ENCODE results near the gene KCNH2.

The KCNH2 gene

DNA sequence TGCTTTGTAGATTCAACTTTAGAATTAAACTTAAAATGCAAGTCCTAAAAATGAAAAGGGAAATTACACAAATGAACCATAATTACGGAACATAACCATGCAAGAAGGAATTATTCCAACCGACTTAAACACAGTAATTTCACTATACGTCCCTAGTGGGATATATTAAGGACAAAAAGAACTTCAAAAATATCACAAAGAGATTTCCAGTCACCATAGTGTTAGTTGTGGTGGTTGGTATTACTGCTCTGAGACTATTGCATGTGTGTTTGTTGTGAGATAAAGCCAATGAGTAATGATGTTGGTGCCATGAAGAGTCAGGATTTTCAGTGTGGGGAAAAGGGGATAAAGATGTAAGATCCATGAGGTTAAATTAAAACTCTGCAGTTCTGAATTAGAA is 49.6 kb downstream of the KCNH2 start:
- Histone ChIP-seq H3K9me3 (ENCODE audit: control insufficient read depth, insufficient read depth, low read length) (no peaks in the 10 kb centered on the region), H3K36me3 (ENCODE audit: insufficient read depth, low read length) (no peaks in the 10 kb centered on the region), H3K9ac (ENCODE audit: low read depth, low read length) (no peak overlapping the region), H3K4me1 (ENCODE audit: insufficient read depth, low read length) (no peaks in the 10 kb centered on the region)

DNA sequence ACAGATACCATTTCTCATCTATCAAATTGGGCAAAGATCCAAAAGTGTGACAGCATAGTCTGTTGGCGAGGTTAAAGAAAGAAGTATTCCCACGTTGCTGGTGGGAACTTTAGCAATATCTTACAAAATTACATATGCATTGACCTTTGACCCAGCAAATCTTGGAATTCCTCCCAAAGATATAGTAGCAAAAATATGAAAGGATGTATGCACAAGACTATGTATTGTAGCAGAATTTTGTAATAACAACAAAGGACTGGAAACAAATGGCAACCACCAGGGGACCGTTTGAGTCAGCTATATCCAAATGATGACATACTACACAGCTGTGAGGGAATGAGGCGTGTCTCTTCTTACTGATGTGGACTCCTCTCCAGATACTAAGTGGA is 50.2 kb downstream of the KCNH2 start:
- Histone ChIP-seq H3K4me1 (ENCODE audit: insufficient read depth, low read length) (no peaks in the 10 kb centered on the region), H3K9me3 (ENCODE audit: control insufficient read depth, insufficient read depth, low read length) (no peaks in the 10 kb centered on the region), H3K36me3 (ENCODE audit: insufficient read depth, low read length) (no peaks in the 10 kb centered on the region), H3K9ac (ENCODE audit: low read depth, low read length) (no peak overlapping the region)

DNA sequence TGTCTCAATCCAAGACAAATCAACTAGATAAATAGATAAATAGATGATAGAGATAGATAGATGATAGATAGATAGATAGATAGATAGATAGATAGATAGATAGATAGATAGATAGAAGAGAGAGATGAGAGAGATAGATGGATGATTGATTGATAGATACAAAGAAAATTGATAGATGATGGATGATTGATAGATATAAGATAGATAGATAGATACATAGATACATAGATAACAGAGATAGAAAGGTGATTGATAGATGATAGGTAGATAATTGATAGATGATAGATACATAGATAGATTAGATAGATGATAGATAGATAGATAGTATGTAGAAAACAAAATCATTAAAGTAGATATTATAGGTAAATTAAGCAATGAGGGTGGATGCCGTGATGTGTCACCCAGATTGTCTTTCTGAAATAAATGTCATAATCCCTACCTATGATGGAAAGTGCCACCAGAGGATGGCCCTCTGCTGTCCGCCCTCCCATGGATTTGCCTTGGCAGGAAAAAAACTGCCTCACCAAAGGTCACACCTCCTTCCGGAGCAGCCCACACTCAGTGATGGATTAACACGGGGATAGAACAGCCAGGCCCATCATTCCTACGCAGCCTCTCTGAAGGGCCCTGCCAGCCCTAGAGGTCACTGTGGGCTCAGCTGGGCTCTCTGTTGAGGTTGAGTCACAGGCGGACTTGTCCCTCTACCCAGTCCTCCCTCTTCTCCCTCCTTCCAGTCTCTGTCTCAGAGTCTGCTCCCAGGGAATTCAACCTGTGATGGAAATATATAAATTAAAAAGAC is 50.8 kb downstream of the KCNH2 start:
- Histone ChIP-seq H3K9ac (ENCODE audit: low read depth, low read length) (no peak overlapping the region), H3K36me3 (ENCODE audit: insufficient read depth, low read length) (no peaks in the 10 kb centered on the region), H3K9me3 (ENCODE audit: control insufficient read depth, insufficient read depth, low read length) (no peaks in the 10 kb centered on the region), H3K4me1 (ENCODE audit: insufficient read depth, low read length) (no peaks in the 10 kb centered on the region)

DNA sequence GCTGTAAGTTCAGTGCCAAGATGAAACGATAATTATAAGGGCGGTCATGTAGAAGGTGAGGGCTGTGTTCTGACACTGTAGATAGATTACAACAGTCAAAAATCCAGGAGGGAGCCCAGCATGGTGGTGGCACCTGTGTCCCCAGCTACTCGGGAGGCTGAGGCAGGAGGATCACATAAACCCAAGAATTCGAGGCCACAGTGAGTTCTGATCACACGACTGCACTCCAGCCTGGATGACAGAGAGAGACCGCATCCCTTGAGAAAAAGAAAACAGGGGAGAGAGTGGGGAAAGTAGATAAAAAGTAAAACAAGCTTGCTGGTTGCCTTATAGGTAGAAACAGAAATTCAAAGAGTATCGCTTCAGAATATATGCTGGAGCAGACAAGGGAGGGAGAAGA is 52.1 kb downstream of the KCNH2 start:
- Histone ChIP-seq H3K9me3 (ENCODE audit: control insufficient read depth, insufficient read depth, low read length) (no peaks in the 10 kb centered on the region), H3K36me3 (ENCODE audit: insufficient read depth, low read length) (no peaks in the 10 kb centered on the region), H3K9ac (ENCODE audit: low read depth, low read length) (no peak overlapping the region), H3K4me1 (ENCODE audit: insufficient read depth, low read length) (no peaks in the 10 kb centered on the region)

DNA sequence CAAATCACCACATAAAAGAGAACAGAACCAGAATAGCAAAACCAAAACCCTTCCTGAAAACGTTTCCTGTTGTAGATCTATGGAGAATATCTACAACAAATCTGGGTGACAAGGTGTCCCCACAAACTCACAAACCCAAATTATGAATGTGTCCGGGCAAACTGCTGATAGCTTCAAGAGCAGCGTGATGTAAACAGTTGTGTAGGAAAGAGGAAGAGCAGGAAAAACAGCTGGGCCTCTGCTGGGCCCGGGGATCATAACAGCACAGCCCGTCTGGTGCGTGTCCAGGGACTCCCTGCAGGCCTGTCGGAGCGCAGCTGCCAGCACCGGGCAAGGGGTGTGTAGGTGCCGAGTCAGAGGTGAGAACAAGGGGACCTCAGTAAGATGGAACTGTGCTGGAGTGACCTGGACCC is 53.7 kb downstream of the KCNH2 start:
- Histone ChIP-seq H3K9ac (ENCODE audit: low read depth, low read length) (no peak overlapping the region), H3K9me3 (ENCODE audit: control insufficient read depth, insufficient read depth, low read length) (no peaks in the 10 kb centered on the region), H3K36me3 (ENCODE audit: insufficient read depth, low read length) (no peaks in the 10 kb centered on the region), H3K4me1 (ENCODE audit: insufficient read depth, low read length) (no peaks in the 10 kb centered on the region)

DNA sequence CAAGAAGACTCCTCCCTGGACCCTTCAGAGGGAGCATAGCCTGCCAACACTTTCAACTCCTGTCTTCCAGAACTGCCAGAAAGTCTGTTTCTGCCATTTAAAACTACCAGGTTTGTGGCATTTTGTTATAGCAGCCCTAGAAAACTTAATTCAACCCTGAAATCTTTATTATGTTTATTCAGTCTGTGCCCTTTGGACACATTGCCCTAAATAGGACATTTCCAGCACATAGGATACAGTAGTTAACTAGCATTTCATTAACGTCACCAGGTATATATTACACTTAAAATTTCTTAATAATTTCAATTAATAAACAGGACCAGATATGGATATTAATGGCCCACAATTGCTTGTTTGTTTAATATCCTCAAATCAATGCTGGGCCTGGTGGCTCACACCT is 54.3 kb downstream of the KCNH2 start:
- Histone ChIP-seq H3K36me3 (ENCODE audit: insufficient read depth, low read length) (no peaks in the 10 kb centered on the region), H3K4me1 (ENCODE audit: insufficient read depth, low read length) (no peaks in the 10 kb centered on the region), H3K9ac (ENCODE audit: low read depth, low read length) (no peak overlapping the region), H3K9me3 (ENCODE audit: control insufficient read depth, insufficient read depth, low read length) (no peaks in the 10 kb centered on the region)

DNA sequence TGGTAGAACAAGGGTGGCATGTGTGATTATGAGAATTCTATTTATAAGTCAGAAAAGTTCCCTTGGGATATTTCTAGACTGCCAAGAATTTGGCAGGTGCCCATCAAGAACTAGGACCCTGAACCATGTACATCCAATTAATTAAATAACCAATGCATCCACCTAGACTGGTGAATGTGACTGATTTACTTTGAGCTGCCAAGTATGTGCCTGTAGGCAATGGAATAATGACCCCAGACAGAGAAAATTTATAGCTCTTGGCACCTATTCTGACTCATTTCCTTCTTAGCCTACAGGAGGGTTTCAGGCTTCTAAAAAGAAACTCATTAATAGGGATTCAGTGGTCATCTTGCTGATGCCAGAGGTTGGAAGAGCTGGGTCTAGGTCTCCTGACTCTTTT is 54.9 kb downstream of the KCNH2 start:
- Histone ChIP-seq H3K9ac (ENCODE audit: low read depth, low read length) (no peak overlapping the region), H3K9me3 (ENCODE audit: control insufficient read depth, insufficient read depth, low read length) (no peaks in the 10 kb centered on the region), H3K36me3 (ENCODE audit: insufficient read depth, low read length) (no peaks in the 10 kb centered on the region), H3K4me1 (ENCODE audit: insufficient read depth, low read length) (no peaks in the 10 kb centered on the region)

DNA sequence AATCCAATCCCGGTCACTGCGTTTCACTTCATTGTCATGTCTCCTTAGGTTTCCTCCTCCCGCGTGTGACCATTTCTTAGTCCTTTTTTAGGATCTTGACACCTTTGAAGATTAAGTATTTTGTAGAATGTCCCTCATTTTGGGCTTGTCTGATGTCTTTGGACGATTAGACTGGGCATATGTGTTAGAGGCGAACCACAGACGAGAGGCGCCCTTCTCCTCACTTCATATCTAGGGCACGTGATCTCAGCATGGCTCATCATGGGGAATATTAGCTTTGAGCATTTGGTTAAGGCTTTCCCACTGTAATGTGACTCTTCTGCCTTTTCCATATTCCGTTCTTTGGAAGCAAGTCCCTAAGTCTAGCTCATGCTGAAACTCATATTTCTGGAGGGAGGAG is 59.0 kb downstream of the KCNH2 start:
- no peak overlapping the region for H3K9ac ChIP-seq (ENCODE audit: low read depth, low read length)
- H3K9me3 ChIP-seq (ENCODE audit: control insufficient read depth, insufficient read depth, low read length), result no peaks in the 10 kb centered on the region
- H3K4me1 ChIP-seq (ENCODE audit: insufficient read depth, low read length), result no peaks in the 10 kb centered on the region
- H3K36me3 ChIP-seq (ENCODE audit: insufficient read depth, low read length), result no peaks in the 10 kb centered on the region

DNA sequence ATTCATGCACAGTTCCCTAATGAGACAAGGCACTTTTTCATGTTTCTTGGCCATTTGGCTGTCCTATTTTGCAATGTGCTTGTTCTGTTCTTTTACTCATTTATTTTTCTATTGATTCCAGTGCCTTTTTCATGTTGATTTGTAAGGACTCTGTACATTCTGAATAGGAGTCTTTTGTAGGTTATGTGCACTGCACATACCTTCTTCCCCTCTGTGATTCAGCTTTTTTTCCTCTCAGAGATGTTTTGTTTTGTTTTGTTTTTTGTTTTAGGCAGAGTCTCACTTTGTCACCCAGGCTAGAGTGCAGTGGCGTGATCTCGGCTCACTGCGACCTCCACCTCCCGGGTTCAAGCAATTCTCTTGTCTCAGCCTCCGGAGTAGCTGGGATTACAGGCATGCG is 59.7 kb downstream of the KCNH2 start:
- H3K9ac ChIP-seq (ENCODE audit: low read depth, low read length), result no peak overlapping the region
- no peaks in the 10 kb centered on the region for H3K9me3 ChIP-seq (ENCODE audit: control insufficient read depth, insufficient read depth, low read length)
- no peaks in the 10 kb centered on the region for H3K4me1 ChIP-seq (ENCODE audit: insufficient read depth, low read length)
- no peaks in the 10 kb centered on the region for H3K36me3 ChIP-seq (ENCODE audit: insufficient read depth, low read length)

DNA sequence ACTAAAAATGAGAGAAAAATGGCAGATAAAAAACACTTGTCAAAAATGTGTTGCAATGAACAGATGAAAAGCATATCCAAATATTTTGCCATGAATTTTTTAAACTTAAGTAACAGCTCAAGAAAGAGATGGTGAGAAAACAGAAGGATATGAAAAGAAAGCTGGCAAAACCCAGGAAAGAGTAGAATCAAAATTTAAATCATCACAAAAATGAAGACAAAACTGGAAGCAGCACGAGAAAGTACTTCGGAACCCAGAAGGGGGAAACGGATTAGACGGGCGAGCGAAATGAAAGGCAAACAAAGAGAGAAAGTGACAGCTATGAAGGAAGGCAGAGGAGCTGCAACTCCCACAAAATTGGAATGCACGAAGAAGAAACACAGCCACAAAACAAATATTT is 60.2 kb downstream of the KCNH2 start:
- Histone ChIP-seq H3K36me3 (ENCODE audit: insufficient read depth, low read length) (no peaks in the 10 kb centered on the region), H3K9ac (ENCODE audit: low read depth, low read length) (no peak overlapping the region), H3K4me1 (ENCODE audit: insufficient read depth, low read length) (no peaks in the 10 kb centered on the region), H3K9me3 (ENCODE audit: control insufficient read depth, insufficient read depth, low read length) (no peaks in the 10 kb centered on the region)

DNA sequence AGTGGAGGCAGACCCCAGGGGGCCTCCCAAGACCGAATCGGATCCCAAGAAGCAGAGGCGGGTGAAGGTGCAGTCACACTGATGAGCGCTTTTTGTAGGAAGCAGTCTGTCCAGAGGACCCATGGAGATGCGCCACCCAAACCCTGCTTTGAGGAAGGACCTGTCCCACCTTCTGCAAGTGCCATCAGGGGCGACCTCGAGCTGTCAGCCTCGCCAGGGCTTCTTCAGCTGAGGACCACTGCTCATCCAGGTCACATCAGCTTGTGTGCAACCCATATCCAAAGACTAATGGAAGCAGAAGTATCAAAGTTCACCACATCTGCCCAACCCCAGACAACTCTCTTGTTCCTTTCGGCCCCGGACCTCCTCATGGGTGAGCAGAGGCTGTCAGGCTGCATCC is 61.5 kb downstream of the KCNH2 start:
- Histone ChIP-seq H3K9me3 (ENCODE audit: control insufficient read depth, insufficient read depth, low read length) (no peaks in the 10 kb centered on the region), H3K4me1 (ENCODE audit: insufficient read depth, low read length) (no peaks in the 10 kb centered on the region), H3K9ac (ENCODE audit: low read depth, low read length) (no peak overlapping the region), H3K36me3 (ENCODE audit: insufficient read depth, low read length) (no peaks in the 10 kb centered on the region)

DNA sequence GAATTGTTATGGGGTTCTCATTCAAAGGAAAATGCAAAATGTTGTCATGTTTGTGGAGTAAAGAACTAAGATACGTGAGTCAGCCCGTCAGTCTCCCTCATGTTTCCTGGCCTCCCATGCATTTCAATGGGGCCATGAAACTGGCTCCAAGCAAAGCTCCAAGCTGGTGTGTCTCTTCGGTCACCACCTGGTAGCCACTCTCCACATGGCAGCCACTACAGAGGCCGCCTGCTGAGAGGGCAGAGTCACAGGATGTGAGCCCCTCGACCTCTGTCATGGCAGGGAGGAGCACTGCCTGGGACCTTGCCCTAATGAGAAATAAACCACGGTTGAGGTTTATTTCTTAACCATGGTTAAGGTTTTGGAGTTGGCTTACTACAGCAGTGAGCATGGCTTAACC is 63.2 kb downstream of the KCNH2 start:
- H3K9ac ChIP-seq (ENCODE audit: low read depth, low read length), result no peak overlapping the region
- no peaks in the 10 kb centered on the region for H3K9me3 ChIP-seq (ENCODE audit: control insufficient read depth, insufficient read depth, low read length)
- no peaks in the 10 kb centered on the region; the same call in 1 of the 2 replicates for H3K4me1 ChIP-seq (ENCODE audit: insufficient read depth, low read length)
- H3K36me3 ChIP-seq (ENCODE audit: insufficient read depth, low read length), result no peaks in the 10 kb centered on the region

DNA sequence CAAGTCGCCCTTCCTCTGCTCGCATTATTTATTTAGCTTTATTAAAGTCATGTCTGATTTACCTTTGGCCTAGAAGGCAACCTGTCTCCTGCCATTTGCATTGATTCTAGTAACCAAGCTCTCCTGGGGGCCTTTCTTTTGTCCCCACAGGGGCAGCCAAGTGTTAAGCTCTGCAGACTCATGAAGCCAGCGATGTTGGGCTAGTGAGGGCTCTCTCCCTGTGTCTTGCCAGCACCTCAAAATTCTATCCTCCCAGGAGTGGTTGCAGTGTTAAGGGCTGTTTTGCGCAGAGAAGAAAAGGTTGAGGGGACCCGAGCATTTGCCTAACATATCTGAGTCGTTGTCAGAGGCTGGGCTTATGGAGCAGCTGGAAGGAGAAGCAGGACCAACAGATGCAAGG is 63.9 kb downstream of the KCNH2 start:
- Histone ChIP-seq H3K36me3 (ENCODE audit: insufficient read depth, low read length) (no peaks in the 10 kb centered on the region), H3K4me1 (ENCODE audit: insufficient read depth, low read length) (no peaks in the 10 kb centered on the region; the same call in 1 of the 2 replicates)

DNA sequence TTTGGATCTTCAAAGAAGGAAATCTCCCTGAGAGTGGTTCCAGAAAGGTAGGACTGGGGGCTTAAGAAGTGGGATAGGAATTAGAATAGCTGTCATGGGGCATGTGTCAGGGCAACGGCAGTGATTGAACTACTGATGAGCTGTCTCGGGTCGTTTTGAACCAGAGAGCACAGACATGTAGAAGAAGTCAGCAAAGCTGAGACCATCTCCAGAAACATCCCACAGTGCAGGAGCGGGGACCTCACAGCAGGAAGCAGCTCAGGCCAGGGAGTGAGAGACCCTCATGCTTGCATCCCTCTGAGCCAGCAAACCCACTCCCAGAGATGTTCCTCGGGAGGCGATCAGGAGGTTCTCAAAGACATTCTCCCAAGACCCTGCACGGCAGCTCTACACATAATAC is 65.7 kb downstream of the KCNH2 start:
- no peaks in the 10 kb centered on the region; the same call in 1 of the 2 replicates for H3K4me1 ChIP-seq (ENCODE audit: insufficient read depth, low read length)
- H3K9ac ChIP-seq (ENCODE audit: low read depth, low read length), result no peak overlapping the region
- no peaks in the 10 kb centered on the region for H3K36me3 ChIP-seq (ENCODE audit: insufficient read depth, low read length)
- no peaks in the 10 kb centered on the region for H3K9me3 ChIP-seq (ENCODE audit: control insufficient read depth, insufficient read depth, low read length)

More for the DNA sequence above, 63.9 kb downstream of the KCNH2 start:
- H3K9ac ChIP-seq (ENCODE audit: low read depth, low read length), result no peak overlapping the region
- H3K9me3 ChIP-seq (ENCODE audit: control insufficient read depth, insufficient read depth, low read length), result no peaks in the 10 kb centered on the region

DNA sequence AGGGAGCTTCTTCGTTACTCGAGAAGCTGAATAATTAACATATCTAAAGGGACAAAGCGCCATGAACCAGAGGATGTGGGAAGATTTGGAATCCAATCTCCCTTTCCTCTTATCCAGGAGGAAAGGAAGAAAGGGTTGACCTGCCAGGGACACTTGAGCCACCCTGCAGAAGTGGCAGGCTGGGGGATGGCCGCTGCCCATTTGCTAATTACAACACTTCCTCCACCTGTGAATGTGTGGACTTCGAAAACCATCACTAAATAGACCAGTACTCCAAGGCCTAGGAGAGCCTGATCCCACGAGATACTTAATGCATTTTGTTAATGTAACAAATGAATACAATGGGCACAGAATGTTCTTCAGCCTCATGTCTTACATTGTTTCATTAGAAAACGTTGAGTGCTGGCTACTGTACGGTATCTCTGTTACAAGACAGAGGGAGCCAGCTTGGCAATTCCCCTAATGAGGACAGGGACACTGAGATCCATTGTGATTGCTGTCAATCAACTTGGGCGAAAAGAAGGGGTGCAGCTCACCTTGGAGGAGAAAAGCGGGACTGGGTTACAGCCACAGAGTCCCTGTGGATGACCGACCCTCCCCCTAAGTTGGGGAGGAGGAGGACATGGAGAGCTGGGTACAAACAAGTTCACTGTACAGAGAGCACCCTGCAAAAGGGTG is 66.4 kb downstream of the KCNH2 start:
- H3K36me3 ChIP-seq (ENCODE audit: insufficient read depth, low read length), result no peaks in the 10 kb centered on the region
- H3K4me1 ChIP-seq (ENCODE audit: insufficient read depth, low read length), result no peaks in the 10 kb centered on the region; the same call in 1 of the 2 replicates
- no peak overlapping the region for H3K9ac ChIP-seq (ENCODE audit: low read depth, low read length)

More for the DNA sequence above, 66.4 kb downstream of the KCNH2 start:
- no peaks in the 10 kb centered on the region for H3K9me3 ChIP-seq (ENCODE audit: control insufficient read depth, insufficient read depth, low read length)

Measured in ES-I3 (cell line).